Stimulated activated CD8-positive, alpha-beta memory T cell treated with anti-CD3 and anti-CD28 coated beads, Interleukin-7, amount 100 ng/mL, for 24 hours (primary cell): ENCODE measurements around the gene CREB3L2.

Experiments used
- DNase-seq: peaks from one replicate; pipeline ENCODE4 v3.0.0-alpha.2; 2020; ENCODE audit warnings: low read depth

The CREB3L2 gene

GRCh38 chr7:137950967-137951366, 50.9 kb downstream of the CREB3L2 start:
- no peak for DNase-seq

- DNase-seq = no peak
These were observed 51.6 kb downstream of the CREB3L2 start for GRCh38 chr7:137950263-137950621.

DNA sequence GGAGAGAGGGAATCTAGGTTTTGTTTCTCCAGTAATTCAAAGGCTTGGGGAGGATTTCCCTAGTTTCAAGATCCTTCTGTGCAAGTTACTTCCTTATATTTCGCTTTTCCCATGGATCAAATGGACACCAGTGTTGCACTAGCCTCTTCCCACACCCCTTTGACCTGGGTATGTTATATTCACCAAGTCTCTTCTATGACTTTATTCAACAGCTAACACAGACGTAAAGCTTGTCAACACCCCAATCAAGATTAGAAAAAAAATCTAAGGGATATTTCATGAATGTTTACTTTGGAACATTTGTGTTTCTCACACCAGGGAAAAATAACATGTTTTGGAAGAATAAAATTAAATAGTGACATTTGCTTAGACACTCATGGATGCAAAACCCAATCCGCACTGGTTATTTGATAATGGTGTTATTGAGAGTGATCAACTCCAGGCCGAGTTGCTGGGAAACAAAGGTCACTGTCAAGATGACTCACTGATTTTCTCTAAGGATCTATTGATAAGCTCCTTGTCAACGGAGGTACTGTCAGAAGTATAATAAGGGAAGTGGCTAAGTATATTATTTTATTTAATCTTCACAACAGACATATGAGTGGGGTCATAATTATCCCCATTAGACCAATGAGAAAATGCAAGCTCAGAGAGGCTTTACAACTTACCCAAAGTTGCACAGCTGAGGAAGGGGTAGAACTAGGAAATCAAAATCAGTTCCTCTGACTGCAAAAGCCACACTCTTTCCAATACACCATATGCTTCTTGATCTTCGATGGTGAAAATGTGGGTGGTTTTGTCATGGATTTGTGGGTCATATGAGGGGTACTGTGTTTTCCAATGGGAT, 52.2 kb downstream of the CREB3L2 start:
- no peak for DNase-seq

DNA sequence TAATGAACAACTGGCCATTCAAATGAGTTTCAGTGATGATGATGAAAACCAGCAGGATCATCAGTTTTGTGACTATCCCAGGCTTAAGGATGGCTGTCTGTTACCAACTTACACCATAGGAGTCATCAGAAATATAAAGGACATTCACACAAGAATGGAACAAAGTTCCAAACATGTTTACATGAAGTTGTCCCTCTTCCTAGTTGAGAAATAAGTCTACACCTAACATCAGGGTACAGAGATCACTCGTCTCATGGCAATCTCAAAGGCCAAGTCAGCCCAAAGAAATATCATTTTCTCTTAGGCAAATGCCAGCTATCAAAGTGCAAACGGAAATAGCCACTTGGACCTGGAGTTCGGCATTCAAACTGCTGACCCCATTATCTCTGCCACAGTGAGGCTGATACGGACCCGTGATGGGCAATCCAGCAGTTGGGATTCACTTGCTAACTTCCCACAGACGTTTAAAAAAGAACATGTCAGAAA, 53.0 kb downstream of the CREB3L2 start:
- DNase-seq = no peak

DNA sequence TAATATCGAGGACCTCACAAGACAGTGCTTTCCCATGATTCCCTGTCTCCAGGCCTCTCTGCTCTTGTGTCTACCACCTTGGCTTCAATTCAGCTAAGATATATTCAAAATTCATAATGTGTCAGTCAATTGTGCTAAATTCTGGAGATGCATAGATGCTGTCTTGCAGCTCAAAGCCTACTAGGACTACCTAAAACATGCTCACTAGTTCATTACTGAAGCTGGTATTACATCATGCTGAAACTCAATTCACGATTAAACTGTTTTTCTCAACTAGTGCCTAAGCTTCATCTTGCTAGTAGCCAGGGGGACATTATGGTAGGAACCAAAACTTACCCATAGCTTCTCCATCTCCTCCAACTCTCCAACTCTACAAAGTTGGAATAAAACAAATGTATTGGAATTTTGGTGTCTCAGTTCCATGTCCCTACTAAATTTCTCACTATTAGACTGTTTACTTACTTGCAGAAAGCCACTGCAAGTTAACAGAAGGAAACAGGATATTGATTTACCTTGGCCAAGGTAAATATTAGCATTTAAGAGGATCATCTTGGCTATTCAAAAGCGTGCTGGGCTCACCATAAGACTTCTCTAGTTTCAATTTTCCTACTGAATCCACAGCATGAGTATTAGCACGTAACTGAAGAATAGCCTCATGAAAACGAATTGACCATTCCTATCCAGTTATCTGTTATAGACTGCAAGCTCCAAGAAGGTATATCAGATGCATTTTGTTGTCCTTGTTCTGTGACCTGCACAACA, 53.6 kb downstream of the CREB3L2 start:
- no peak for DNase-seq

GRCh38 chr7:137947046-137947445, 54.8 kb downstream of the CREB3L2 start:
- DNase-seq = no peak

GRCh38 chr7:137946011-137946410, 55.9 kb downstream of the CREB3L2 start:
- DNase-seq = no peak

DNA sequence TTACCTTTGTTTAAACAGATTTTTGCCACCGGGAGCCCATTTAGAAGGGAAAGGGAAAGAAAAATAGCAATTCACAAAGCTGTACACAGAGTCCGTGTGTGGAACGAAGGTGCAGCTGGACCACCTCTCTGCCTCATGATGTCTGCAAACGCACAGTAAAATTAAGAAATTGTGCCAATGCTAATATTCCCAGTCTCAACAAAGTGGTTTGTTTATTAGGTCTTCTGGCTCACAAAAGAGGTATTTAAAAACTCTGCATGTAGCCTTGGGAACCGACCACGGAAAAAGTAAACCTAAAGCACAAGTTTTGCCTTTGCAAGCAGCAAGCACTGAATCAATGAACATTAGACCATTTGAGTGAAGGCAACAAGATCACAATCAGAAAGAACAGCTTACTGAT, 57.7 kb downstream of the CREB3L2 start:
- DNase-seq = no peak

DNA sequence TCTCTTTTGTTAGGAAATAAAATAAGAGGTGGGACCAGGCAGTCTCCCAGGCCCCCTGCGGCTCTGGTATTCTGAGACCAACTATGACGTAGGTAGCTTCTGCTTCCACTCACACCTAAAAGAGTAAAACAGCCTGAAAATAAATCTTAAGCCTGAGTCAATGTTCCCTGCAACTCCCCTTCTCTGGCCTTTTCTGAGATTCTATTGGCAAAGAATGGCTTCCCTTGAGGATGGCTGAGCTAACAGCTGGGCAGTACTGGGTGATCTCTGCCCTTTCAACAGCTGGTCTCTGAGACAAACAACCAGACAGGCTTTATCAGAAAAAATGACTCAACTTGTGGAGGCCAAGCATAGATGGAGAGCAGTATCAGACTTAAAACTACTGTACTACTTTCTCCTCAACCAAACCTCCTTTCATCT, 58.7 kb downstream of the CREB3L2 start:
- no peak for DNase-seq

GRCh38 chr7:137942484-137943115, 59.3 kb downstream of the CREB3L2 start:
- DNase-seq = no peak

DNA sequence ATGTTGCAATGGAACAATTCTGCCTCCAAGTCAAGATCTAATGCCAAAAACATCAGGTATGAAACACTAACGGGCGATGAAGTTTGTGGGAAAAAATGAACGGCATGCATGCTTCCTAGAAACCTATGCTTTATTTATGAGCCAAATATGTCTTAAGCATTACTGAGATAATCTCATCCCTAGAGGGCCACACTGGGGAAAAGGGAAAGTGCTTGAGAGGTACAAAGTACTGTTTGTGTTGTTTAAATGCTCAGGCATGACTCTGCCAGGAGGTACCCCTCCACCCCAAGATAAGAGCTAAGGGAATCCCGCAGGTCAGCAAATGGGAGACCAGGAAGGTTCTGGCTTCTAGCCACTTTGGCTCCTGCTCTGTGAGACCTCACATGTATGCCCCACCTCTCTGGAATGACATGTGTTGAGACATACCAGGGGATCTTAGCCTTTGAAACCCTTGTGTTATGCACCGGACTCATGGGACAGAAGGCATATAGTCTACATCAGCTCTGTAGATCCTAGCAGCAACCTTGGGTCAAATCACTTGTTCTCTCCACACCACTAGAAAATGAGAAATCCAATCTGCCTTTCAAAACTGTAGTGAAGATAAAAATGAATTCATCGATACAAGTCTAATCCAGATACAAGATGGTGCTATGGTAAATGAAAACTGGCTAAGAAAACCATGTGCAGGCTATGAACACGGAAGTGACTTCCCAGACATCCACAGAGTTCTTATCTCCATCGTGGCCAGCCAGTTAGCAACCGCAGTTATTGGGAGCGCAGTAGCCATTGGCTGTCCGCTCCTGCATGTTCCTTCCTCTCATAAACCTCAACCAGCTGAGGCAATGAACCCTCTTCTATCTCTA, 61.0 kb downstream of the CREB3L2 start:
- no peak for DNase-seq

- DNase-seq = no peak
These were observed 61.7 kb downstream of the CREB3L2 start for GRCh38 chr7:137940218-137940617.

DNA sequence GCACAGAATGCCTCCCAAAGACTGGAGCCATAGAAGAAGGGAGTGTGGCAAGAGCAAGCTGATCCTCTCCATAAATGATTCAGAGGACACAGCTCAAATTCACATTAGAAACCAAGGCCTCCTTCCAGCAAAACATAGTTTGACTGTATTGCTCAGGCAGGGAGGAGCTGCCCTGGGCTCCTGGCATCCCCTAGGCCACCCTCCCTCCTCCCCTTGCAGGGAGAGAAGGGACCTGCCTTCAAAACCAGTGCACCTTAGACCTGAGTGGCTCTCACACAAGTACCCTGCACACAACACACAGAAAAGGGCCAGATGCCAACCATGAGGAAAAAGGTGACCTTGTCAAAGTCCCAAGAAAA, 64.7 kb downstream of the CREB3L2 start:
- DNase-seq = no peak

- DNase-seq = no peak
These were observed 65.2 kb downstream of the CREB3L2 start for GRCh38 chr7:137936509-137937201.

DNA sequence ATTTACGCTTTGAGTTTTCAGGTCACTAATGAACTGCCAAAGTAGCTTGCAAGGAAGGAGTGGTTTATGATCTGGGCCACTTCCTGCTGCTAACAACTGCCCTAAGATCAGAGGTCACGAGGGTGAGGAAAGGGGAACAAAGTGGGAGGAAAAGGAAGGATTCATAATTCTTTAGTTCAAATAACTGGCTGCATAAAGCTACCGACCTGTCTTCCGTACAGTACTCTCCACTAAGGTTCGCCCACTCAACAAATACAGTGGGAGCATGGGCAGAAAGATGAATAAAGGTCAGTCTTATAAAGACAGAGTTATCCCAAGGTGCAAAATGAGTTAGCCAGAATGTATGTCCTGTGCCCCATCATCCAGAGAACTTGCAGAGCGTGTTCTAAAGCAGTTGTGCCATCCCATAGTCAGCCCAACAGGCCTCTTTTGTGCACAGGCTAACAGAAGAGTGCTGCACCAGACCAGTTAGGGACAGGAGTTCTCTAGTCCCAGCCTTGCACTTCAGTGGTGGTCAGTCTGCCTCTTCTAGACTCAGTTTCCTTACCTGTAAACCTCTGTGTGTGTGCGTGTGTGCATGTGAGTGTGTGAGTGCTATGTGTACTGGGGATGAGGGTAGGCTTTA, 65.9 kb downstream of the CREB3L2 start:
- no peak for DNase-seq

DNA sequence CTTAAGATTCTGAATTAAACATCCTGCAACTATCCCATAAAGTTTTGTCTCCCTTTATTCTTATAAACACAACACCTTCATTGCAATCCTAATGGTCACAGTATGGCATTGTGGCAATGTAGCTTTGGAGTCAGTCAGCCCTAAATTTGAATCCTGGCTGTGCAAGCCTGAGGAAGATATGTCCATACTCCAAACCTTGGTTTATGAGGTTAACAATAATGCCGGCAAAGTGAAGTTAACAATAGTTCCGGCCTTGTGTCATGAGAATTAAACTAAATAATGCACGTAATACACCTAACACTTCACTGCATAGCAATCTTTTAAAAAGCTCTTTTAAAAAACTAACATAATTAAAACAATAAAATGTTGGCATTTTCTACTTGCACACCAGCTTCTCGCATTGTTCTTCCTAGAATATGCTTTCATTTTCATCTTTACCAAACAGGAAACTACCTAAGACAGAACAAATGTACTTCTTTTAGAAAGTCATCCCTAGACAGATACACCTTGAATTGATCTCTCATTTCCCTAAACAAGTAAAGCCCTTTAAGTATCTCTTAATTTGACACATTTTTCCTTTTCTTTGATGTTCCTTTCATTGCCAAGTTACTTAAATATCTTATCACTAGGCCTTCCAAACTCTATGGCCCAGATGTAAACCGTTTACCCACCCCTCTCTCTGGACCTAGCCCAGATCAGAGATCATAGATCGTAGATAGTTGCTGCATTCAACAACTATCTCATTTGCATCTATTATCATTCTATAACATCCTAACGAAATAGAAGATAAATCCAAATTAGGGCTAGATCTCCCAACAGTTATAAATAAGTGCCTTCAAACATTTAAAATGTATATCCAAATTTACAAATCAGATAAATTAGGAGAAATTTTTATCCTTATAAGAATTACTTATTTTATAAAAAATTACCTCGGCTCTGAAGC, 66.7 kb downstream of the CREB3L2 start:
- DNase-seq = no peak

GRCh38 chr7:137934176-137934826, 67.6 kb downstream of the CREB3L2 start:
- DNase-seq = no peak

DNA sequence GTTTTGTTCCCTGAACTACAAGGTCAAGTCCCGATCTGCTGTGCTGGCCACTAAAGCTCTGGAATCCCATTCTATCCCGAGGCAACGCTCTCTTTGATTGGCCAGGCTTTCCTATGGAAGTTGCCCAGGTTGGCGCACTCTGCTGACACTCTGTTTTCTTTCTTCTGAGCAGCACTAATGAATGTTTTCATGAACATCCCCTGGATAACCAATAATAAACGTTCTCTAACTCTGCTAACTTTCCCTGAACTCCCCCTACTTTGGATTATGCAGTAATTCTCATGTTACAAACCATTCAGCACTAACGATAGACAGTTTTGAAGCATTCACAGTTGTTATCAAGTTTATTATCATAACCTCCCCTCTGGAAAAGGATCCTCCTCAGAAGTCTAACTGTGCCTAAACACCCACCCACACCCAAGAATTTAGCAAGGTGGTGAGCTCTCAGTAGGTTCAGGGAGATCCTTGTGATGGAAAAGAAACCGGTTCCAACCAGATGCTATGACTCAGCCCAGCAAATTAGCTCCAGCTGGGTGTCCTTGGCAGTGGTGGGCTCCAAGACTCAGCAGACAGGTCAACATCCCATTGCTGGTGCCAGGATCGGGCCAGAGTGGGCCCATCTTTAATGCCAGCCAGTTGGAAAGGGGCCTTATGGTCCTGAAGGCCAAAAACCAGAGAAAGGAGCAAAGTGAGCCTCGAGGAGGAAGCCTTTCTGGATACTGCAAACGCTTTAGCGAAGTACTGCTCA, 68.4 kb downstream of the CREB3L2 start:
- DNase-seq = no peak
